ENCODE data around the gene TTC7B.

The TTC7B gene

GRCh38 chr14:90760078-90760444 is 56.2 kb downstream of the TTC7B start:
- Histone ChIP-seq H3K4me1 (ENCODE audit: insufficient read depth, low read length) (peaks cover 18% of the 10 kb centered on the region), H3K36me3 (ENCODE audit: insufficient read depth, low read length) (no peaks in the 10 kb centered on the region), H2AFZ (ENCODE audit: low read depth, low read length) (no peak overlapping the region), H3K4me3 (ENCODE audit: low read depth in 1 of 2, low read length in 2 of 2) (no peak overlapping the region), H3K79me2 (ENCODE audit: insufficient read depth, low read length) (no peaks in the 10 kb centered on the region), H3K27ac (ENCODE audit: low read length) (no peak overlapping the region), H3K4me2 (ENCODE audit: insufficient read depth, low read length) (no peak overlapping the region), H3K27me3 (ENCODE audit: insufficient read depth, low read length, poor library complexity) (no peaks in the 10 kb centered on the region), H3K9me3 (ENCODE audit: insufficient read depth, low read length, severe bottlenecking) (peaks cover 14% of the 10 kb centered on the region), H3K9ac (ENCODE audit: low read depth, low read length) (no peak overlapping the region), H4K20me1 (ENCODE audit: insufficient read depth, low read length) (no peaks in the 10 kb centered on the region)
- DNase-seq (no peak), ATAC-seq (ENCODE audit: insufficient read depth, low read depth) (no peak)
- TF ChIP-seq EZH2 (IDR thresholded peaks at IDR 0.05; ENCODE audit: borderline replicate concordance, low read depth, low read length, severe bottlenecking) (no peak), CTCF (IDR thresholded peaks at IDR 0.05; ENCODE audit: borderline replicate concordance, extremely low read depth, low read length, poor library complexity, severe bottlenecking) (no peak)

GRCh38 chr14:90759370-90760077 is 56.7 kb downstream of the TTC7B start:
- Histone ChIP-seq H3K79me2 (ENCODE audit: insufficient read depth, low read length) (no peaks in the 10 kb centered on the region), H3K4me1 (ENCODE audit: insufficient read depth, low read length) (peaks cover 18% of the 10 kb centered on the region), H3K9me3 (ENCODE audit: insufficient read depth, low read length, severe bottlenecking) (peaks cover 14% of the 10 kb centered on the region), H3K27me3 (ENCODE audit: insufficient read depth, low read length, poor library complexity) (no peaks in the 10 kb centered on the region), H3K27ac (ENCODE audit: low read length) (no peak overlapping the region), H3K9ac (ENCODE audit: low read depth, low read length) (peak overlapping the region; percentile 70), H3K36me3 (ENCODE audit: insufficient read depth, low read length) (no peaks in the 10 kb centered on the region), H3K4me3 (ENCODE audit: low read depth in 1 of 2, low read length in 2 of 2) (no peak overlapping the region; a peak in 1 of 4 replicates), H3K4me2 (ENCODE audit: insufficient read depth, low read length) (peak overlapping the region; percentile 88; the same call in 1 of the 2 replicates), H2AFZ (ENCODE audit: low read depth, low read length) (peak overlapping the region; percentile 98), H4K20me1 (ENCODE audit: insufficient read depth, low read length) (no peaks in the 10 kb centered on the region)
- no peak for DNase-seq
- no peak for ATAC-seq (ENCODE audit: insufficient read depth, low read depth)
- no peak for TF ChIP-seq EZH2 (IDR thresholded peaks at IDR 0.05; ENCODE audit: borderline replicate concordance, low read depth, low read length, severe bottlenecking)
- TF ChIP-seq CTCF (IDR thresholded peaks at IDR 0.05; ENCODE audit: borderline replicate concordance, extremely low read depth, low read length, poor library complexity, severe bottlenecking) = no peak

GRCh38 chr14:90758959-90759358 is 57.3 kb downstream of the TTC7B start:
- H3K9ac ChIP-seq (ENCODE audit: low read depth, low read length) = peak overlapping the region; percentile 70
- peaks cover 14% of the 10 kb centered on the region for H3K9me3 ChIP-seq (ENCODE audit: insufficient read depth, low read length, severe bottlenecking)
- no peaks in the 10 kb centered on the region for H3K79me2 ChIP-seq (ENCODE audit: insufficient read depth, low read length)
- no peak for TF ChIP-seq EZH2 (IDR thresholded peaks at IDR 0.05; ENCODE audit: borderline replicate concordance, low read depth, low read length, severe bottlenecking)
- no peak for TF ChIP-seq CTCF (IDR thresholded peaks at IDR 0.05; ENCODE audit: borderline replicate concordance, extremely low read depth, low read length, poor library complexity, severe bottlenecking)
- H3K36me3 ChIP-seq (ENCODE audit: insufficient read depth, low read length) = no peaks in the 10 kb centered on the region
- no peaks in the 10 kb centered on the region for H3K27me3 ChIP-seq (ENCODE audit: insufficient read depth, low read length, poor library complexity)
- peak overlapping the region; percentile 71 for H3K27ac ChIP-seq (ENCODE audit: low read length)
- DNase-seq = no peak
- H4K20me1 ChIP-seq (ENCODE audit: insufficient read depth, low read length) = no peaks in the 10 kb centered on the region
- H3K4me2 ChIP-seq (ENCODE audit: insufficient read depth, low read length) = peak overlapping the region; percentile 88
- no peak for ATAC-seq (ENCODE audit: insufficient read depth, low read depth)
- H3K4me3 ChIP-seq (ENCODE audit: low read depth in 1 of 2, low read length in 2 of 2) = peak overlapping the region; percentile 29 to 62; a peak in 3 of 4 replicates
- H2AFZ ChIP-seq (ENCODE audit: low read depth, low read length) = peak overlapping the region; percentile 98
- peaks cover 18% of the 10 kb centered on the region for H3K4me1 ChIP-seq (ENCODE audit: insufficient read depth, low read length)
